HT1080 (cell line): ENCODE data around the gene FOXL3. TPM values are rescaled to one million over a fixed set of nuclear protein-coding genes. Genes with fewer than 3 reads are reported as not detected.

Experiments used
- DNase-seq: peaks from one replicate; pipeline ENCODE4 v3.0.0-alpha.2; 2015; ENCODE audit warnings: low read depth
- total RNA-seq: library from RNA; depleted of rRNA; stranded (reverse); fragments of >200 nt; shearing (Covaris generic); gene quantifications from 2 replicates; pipeline ENCODE4 v1.2.3, GENCODE V29; 2014

Gene FOXL3
- total RNA-seq, 1 experiment from 2014 or later: not detected

- DNase-seq: no peak
Observed at GRCh38 chr7:318878-319661, 29.1 kb downstream of the FOXL3 start.

DNA sequence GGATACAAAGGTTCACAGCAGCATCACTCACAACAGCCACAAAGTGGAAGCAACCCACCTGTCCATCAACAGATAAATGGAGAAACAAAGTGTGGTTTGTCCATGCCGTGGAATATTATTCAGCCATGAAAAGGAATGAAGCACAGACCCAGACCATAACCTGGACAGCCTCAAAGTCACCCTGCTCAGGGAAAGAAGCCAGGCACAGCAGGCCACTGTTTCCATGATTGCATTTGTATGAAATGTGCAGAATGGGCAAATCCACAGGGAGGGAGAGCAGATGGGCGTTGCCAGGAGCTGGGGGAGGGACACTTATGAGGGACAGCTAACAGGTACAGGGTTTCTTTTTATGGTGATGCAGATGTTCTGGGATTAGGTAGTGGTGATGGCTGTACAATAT is 30.3 kb downstream of the FOXL3 start:
- no peak for DNase-seq

GRCh38 chr7:322111-322671 is 32.2 kb downstream of the FOXL3 start:
- no peak for DNase-seq

GRCh38 chr7:322708-323111 is 32.7 kb downstream of the FOXL3 start:
- DNase-seq: no peak

GRCh38 chr7:323410-323809 is 33.4 kb downstream of the FOXL3 start:
- no peak for DNase-seq

DNA sequence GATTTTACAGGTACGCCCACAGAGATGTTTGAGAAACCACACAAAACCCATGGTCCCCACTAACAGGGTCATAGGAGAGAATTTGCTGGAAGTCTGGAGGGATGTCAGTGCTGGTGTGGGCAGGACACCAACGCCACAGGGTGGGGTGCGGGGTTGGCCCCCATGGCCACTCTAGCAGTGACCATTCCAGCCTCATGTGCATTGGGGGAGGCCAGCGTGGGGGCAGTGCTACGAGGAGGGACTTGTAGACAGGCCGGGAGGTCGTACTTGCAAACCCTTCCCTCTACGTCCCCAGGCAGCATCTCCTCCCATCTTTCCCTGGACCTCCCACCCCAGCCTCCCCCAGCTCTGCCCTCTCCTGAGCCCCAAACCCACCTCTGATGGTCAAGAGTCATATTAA is 34.0 kb downstream of the FOXL3 start:
- DNase-seq: no peak

DNA sequence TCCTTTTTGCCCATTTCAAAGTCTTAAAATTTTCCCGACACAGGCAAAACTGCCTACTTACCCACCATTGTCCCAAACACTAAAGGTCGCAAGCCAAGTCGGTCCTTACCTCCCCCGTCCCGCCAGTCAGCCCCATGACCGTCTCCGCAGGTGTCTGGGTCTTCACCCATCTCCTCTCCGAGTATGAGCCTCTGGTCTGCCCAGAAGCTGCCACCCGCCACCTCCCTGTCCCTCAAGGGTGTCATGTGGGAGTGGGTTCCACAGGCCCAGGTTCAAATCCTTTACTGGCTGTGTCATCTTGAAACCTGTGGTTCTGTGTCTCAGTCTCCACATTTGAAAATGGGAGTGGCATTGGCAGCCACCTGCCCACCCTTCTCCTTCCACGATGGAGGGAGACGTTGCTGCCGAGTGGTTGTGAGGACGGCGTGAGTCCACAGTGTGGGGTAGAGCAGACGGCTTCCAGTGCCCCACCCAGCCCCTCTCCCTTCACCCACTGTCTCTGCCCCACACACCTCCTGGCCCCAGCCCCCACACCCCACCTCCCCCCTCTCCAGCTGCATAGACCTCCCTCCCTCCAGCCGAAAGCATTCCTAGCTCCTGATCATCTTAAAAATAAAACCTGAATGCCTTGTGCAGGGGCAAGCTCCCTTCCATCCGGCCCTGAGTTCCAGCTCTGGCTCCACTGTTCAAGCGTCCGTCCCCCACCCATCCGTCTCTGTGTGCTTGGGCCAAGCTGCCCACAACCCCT is 35.3 kb downstream of the FOXL3 start:
- no peak for DNase-seq

DNA sequence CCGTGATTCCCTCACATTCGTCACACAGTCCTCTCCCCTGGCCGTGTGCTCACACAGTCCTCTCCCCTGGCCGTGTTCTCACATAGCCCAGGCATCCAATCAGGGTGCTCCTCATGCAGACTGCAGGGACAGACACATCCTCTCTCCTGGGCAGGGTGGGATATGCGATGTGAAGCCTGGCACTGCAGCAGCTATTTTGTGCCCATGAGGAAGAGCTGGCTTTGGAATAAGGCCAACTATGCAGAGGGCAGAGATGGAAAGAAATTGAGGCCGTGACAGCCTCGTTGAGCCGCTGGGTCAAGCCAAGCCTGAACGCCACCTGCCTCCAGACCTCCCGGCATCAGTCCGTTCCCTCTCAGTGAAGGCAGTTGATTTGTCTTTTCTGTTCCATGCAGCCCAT is 35.8 kb downstream of the FOXL3 start:
- no peak for DNase-seq

- no peak for DNase-seq
Observed at GRCh38 chr7:326273-326672, 36.3 kb downstream of the FOXL3 start.

DNA sequence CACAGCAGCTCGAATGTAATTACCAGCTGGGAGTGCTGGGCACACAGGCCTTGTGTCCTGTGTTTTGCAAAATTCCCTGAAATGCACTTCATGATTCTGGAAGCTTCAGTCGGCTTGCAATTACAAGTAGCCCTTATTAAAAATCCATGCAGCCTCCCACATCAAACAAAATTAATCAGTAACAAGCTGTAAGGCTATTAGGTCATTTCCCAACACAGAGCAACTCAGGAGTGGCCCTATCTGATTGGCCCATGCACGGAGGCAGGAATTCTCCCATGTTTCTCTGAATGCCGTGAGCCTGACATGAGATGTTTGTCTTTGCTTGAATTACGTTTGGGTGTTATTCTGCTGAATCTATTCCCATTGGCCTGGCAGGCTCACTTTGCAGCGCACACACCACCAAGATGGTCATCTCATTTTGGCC is 36.9 kb downstream of the FOXL3 start:
- no peak for DNase-seq

DNA sequence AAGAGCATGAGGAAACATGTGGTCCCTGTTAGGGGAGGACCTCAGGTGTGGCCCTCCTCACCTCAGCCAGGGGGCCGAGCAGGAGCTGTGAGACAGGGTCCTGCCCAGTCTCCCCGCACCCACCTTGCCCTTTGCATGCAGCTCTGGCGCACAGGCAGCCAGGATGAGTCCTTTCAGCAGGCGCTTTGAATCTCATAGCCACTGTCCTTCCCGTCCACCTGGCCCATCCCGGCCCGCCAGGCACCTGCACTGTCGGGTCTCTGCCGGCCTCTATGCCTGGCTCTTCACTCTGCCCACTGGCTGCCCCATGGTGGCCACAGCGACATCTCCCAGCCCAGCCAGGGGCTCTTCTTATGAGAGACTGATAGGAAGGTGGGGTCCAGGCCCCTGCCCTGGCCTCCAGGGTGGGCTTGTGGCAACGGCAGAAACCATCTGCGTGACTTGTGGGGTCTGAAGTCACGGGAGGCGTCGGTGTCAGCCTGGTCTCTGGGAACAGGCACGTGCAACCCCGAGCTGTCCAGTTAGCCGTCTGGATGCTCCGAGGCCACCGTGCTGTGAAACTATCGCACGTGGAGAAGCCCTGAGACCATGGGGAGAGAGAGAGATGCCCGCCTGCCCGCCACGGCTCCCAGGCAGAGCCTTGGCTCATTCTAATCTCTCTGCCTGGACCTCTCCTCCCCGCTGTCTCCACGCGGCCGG is 37.4 kb downstream of the FOXL3 start:
- no peak for DNase-seq

DNA sequence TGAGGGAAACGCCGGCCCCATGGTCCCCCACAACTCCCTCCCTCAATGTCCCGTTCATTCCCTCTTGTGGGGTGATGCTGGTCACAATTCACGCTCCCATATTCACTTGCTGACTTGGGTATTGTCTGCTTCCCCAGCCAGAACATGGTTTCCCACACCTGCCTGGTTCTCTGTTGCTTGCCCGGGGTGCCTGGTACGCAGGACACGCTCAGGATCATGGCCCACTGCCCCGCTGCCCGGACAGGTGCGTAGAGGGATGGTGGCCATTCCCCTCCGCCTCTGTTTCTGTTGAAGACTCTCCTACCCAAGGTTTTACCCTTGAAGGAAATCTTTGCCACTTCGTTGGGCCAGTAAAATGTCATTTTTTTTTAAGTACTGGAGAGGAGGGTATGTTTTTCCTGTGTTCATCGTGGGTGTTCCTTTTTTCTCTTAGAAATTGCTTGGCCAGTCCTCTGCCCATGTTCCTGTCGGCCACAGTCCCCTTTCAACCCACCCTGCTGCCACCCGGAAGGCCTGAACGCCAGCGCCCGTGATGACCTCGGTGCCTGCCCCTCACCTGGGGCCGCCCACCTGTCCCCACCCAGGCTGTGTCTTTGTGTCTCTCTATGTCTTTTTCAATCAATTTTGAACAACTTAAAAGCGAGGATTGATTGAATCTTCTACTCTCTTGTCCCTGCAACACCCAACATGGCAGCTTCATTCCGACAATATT is 38.2 kb downstream of the FOXL3 start:
- no peak for DNase-seq

DNA sequence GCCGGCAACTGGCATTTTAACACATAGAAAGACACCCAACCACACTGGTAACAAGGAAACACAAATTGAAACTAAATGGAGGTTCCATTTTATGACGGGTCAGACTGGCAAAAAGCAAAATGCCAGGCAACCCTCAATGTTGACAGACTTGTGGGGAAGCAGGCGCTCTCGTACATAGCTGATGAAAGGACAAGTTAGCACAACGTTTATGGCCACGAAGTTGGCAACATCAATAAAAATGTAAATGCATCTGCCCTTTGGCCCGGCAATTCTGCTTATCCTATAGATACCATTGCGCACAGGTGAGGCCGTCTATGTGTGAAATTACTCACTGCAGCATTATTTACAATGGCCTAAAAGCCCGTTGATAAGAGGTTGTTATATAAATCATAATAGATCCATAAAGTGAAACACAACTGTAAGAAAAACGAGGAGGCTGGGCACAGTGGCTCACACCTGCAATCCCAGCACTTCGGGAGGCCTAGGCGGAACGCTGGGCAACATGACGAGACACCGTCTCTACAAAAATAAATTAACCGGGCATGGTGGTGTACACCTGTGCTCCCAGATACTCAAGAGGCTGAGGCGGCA is 39.8 kb downstream of the FOXL3 start:
- no peak for DNase-seq

DNA sequence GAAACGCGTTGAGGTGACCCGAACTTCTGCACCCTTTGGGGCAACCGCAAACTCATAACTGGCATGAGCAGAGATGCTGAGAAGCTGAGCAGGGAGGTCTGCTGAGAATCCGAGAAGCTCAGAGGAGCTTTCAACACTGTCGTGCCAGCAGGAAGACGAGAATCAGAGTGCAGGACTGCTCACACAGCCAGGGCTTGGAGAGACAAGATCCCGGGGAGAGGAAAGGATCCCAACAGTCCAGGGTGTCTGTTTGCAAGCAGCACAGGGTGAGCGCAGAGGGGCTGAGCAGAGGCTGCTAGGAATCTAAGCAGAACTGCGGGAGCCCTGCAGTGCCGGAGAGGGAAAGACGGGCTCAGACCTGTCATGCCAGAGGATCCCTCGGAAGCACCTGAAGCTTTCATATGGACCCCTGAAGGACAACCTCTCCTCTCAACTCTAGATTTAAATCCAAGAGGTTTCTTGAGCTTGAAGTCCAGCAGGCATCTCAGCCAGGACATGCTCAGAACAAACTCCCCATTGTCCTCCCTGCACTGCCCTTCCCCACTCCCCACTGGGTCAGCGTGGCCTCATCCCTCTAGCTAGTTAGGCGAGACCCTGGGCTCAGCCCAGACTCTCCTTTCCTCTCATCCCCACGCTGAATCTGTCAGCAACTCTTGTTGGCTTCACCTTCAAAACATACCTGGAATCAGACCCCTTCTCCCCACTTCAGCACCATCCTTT is 40.7 kb downstream of the FOXL3 start:
- no peak for DNase-seq

DNA sequence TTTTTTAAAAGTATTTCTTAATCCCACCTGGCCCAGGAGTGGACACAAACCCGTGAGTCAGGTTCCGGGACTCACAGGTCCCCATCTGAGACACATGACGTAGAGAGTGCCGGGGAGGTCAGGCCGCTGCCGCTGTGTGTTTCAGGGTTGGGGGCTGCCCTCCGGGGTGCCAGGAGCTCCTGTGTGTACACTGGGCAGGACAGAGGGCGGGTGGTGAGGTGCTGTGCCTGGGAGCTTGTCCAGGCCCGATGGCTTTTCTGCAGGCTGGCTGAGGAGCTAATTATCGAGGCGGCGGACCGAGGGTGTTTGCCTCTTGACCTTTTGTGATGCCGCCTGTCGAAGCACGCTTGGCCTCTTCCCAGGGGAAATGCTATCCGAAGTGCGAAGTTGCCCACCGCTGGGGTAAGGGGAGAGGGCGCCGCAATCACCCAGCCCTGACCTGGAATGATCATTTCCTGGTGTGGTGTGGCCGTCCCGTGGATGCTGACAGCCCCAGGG is 42.1 kb downstream of the FOXL3 start:
- DNase-seq: no peak

GRCh38 chr7:332646-333392 is 42.8 kb downstream of the FOXL3 start:
- DNase-seq: no peak

DNA sequence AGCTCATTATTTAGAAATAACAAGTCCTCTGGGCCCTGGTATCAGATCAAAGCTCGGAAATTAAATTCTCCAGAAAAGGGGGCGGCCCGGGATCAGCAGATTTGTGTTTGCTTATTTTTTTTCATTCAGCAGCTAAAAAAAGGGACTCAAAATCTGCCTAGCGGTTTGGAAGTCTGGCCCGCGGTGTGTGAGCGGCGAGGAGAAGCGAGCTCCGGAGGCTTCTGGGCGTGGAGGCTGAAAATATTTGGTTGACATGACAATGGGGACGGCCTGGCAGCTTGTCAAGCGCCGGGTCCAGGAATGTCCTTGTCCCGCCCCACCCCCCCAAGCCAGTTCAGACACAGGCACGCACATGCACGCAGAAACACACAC is 43.4 kb downstream of the FOXL3 start:
- DNase-seq: no peak

DNA sequence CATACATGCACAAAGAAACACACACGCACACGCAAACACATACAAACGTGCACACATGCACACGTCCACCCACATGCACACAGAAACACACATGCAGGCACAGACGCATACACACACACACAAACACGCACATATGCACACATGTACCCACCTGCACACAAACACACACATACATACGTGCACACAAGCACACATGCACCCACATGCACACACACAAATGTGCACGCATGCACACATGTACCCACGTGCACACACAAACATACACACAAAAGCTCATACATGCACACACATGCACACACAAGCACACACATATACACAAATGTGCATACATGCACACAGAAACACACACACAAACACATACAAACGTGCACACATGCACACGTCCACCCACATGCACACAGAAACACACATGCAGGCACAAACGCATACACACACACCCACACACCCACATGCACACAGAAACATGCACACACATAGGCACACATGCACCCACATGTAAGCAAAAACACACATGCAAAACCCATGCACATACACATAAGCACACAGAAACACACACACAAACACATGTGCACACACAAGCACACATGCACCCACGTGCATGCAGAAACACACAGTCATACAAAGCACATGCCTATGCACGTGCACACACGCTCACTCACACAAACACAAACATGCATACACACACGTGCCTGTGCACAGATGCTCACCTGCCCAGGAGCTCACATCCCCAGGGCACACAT is 44.8 kb downstream of the FOXL3 start:
- no peak for DNase-seq
